ENCODE results near the gene KIF13A.
"Not testable (repeated sequence)": the region's sequence is repeated elsewhere in the genome, so short reads cannot be mapped to it uniquely, and the experiment has no call there.

Gene KIF13A

GRCh38 chr6:17894191-17894590 lies 93.2 kb downstream of the KIF13A start:
- DNase-seq: no peak

GRCh38 chr6:17892097-17892686 lies 95.2 kb downstream of the KIF13A start:
- no peak for DNase-seq

GRCh38 chr6:17890309-17890708 lies 97.1 kb downstream of the KIF13A start:
- DNase-seq: no peak

GRCh38 chr6:17889777-17890176 lies 97.7 kb downstream of the KIF13A start:
- DNase-seq: not testable (repeated sequence)

- peak; percentile 89 for DNase-seq
These were observed 100.5 kb downstream of the KIF13A start for GRCh38 chr6:17886891-17887290.

GRCh38 chr6:17885889-17886576 lies 101.4 kb downstream of the KIF13A start:
- no peak for DNase-seq

GRCh38 chr6:17884498-17885478 lies 102.6 kb downstream of the KIF13A start:
- no peak for DNase-seq

GRCh38 chr6:17883665-17884497 lies 103.6 kb downstream of the KIF13A start:
- no peak for DNase-seq

GRCh38 chr6:17881085-17881858 lies 106.2 kb downstream of the KIF13A start:
- DNase-seq: no peak

- DNase-seq: no peak
These were observed 108.3 kb downstream of the KIF13A start for GRCh38 chr6:17879184-17879583.

GRCh38 chr6:17878734-17879133 lies 108.7 kb downstream of the KIF13A start:
- no peak for DNase-seq

- no peak for DNase-seq
These were observed 109.5 kb downstream of the KIF13A start for GRCh38 chr6:17877895-17878440.

GRCh38 chr6:17877196-17877894 lies 110.1 kb downstream of the KIF13A start:
- no peak for DNase-seq

GRCh38 chr6:17874753-17875152 lies 112.7 kb downstream of the KIF13A start:
- no peak for DNase-seq

GRCh38 chr6:17872908-17873307 lies 114.5 kb downstream of the KIF13A start:
- DNase-seq: no peak

GRCh38 chr6:17871836-17872235 lies 115.6 kb downstream of the KIF13A start:
- no peak for DNase-seq

GRCh38 chr6:17871189-17871519 lies 116.3 kb downstream of the KIF13A start:
- DNase-seq: no peak

- no peak for DNase-seq
These were observed 116.9 kb downstream of the KIF13A start for GRCh38 chr6:17870300-17871188.

- DNase-seq: no peak
These were observed 117.7 kb downstream of the KIF13A start for GRCh38 chr6:17869753-17870050.

Measured in NCI-H2171 (cell line).